Smooth muscle cell (in vitro differentiated cells): ENCODE data around the gene HOXC13. TPM values are rescaled to one million over a fixed set of nuclear protein-coding genes. Genes with fewer than 3 reads are reported as not detected.

ENCODE experiments used
- DNase-seq: peaks from one replicate; lab custom pipeline; 2025; ENCODE audit not compliant: unreplicated experiment; lab: John Stamatoyannopoulos, UW
- H2AFZ ChIP-seq: fragments of 200-600 bp; sonication (generic); 2 replicates; pipeline ENCODE4 v1.6.0; 2016; ENCODE audit warnings: antibody characterized with exemption, low read depth, mild to moderate bottlenecking
- H3F3A ChIP-seq: fragments of 200-600 bp; sonication (generic); 2 replicates; pipeline ENCODE4 v1.6.0; 2017; ENCODE audit warnings: antibody characterized with exemption, low read depth
- H3K27ac ChIP-seq: fragments of 200-600 bp; sonication (generic); 2 replicates; pipeline ENCODE4 v1.5.1; 2016; ENCODE audit warnings: low read depth, mild to moderate bottlenecking
- H3K27me3 ChIP-seq: fragments of 200-600 bp; sonication (generic); 2 replicates; pipeline ENCODE4 v1.6.1; 2016; ENCODE audit warnings: low read depth, mild to moderate bottlenecking
- H3K36me3 ChIP-seq: fragments of 200-600 bp; sonication (generic); 2 replicates; pipeline ENCODE4 v1.5.1; 2016; ENCODE audit warnings: low read depth
- H3K4me1 ChIP-seq: fragments of 200-600 bp; sonication (generic); 2 replicates; pipeline ENCODE4 v1.5.1; 2016; ENCODE audit warnings: low read depth
- H3K4me2 ChIP-seq: fragments of 200-600 bp; sonication (generic); 2 replicates; pipeline ENCODE4 v1.6.0; 2016; ENCODE audit warnings: mild to moderate bottlenecking
- H3K4me3 ChIP-seq: fragments of 200-600 bp; sonication (generic); 2 replicates; pipeline ENCODE4 v1.5.1; 2016; ENCODE audit warnings: mild to moderate bottlenecking
- H3K79me2 ChIP-seq: fragments of 200-600 bp; sonication (generic); 2 replicates; pipeline ENCODE4 v1.6.0; 2016; ENCODE audit warnings: low read depth, mild to moderate bottlenecking
- H3K9ac ChIP-seq: fragments of 200-600 bp; sonication (generic); 2 replicates; pipeline ENCODE4 v1.6.0; 2016; ENCODE audit warnings: low read depth
- H3K9me3 ChIP-seq: fragments of 200-600 bp; sonication (generic); replicated peaks from 2 replicates; pipeline ENCODE4 v1.5.1; 2016; ENCODE audit warnings: low read depth
- H4K20me1 ChIP-seq: fragments of 200-600 bp; sonication (generic); 2 replicates; pipeline ENCODE4 v1.6.0; 2016; ENCODE audit warnings: low read depth
- CTCF ChIP-seq: fragments of 200-600 bp; sonication (generic); IDR thresholded peaks from 2 replicates; pipeline ENCODE4 v1.5.1; 2017; ENCODE audit warnings: borderline replicate concordance, mild to moderate bottlenecking, antibody characterized with exemption; ENCODE audit not compliant: insufficient read depth, poor library complexity, severe bottlenecking
- WGBS: methylation state at CpG from one replicate; pipeline ENCODE4 v1.1.7; 2016; ENCODE audit warnings: low lambda C conversion rate; 5-methylcytosine and 5-hydroxymethylcytosine counted together
- polyA plus RNA-seq: library from polyadenylated mRNA; unstranded; fragments of >200 nt; fragmentation: Nextera tagmentation; extraction: Ambion mirVana; gene quantifications from 2 replicates; pipeline ENCODE4 v1.2.1, GENCODE V29; 2016
- total RNA-seq: library from RNA; depleted of rRNA; stranded (reverse); fragments of >200 nt; gene quantifications from 2 replicates; pipeline ENCODE4 v1.2.3, GENCODE V29; 2014

HOXC13 gene
- total and polyA plus RNA-seq, 2 experiments from 2014 or later: 2.2 to 3.6 TPM

- Histone ChIP-seq H3K79me2 (no peaks in the 10 kb centered on the region), H3K4me2 (no peak overlapping the region), H3K4me3 (no peak overlapping the region), H3F3A (no peaks in the 10 kb centered on the region), H3K9ac (no peak overlapping the region), H3K27ac (no peak overlapping the region), H3K9me3 (no peaks in the 10 kb centered on the region), H4K20me1 (no peaks in the 10 kb centered on the region), H3K4me1 (no peaks in the 10 kb centered on the region), H3K36me3 (no peaks in the 10 kb centered on the region), H2AFZ (no peak overlapping the region), H3K27me3 (peaks cover 100% of the 10 kb centered on the region)
- 44% methylated on average over 21 of the region's 21 CpGs for WGBS
- no peak for DNase-seq
- no peak for TF ChIP-seq CTCF
These were observed 48.3 kb downstream of the HOXC13 start for GRCh38 chr12:53986686-53987483.

GRCh38 chr12:53987787-53988230 lies 49.2 kb downstream of the HOXC13 start:
- no peak for DNase-seq
- Histone ChIP-seq H3K4me3 (no peak overlapping the region), H3K27ac (no peak overlapping the region), H3F3A (no peaks in the 10 kb centered on the region), H3K79me2 (no peaks in the 10 kb centered on the region), H3K4me2 (no peak overlapping the region), H3K27me3 (peaks cover 100% of the 10 kb centered on the region), H2AFZ (no peak overlapping the region), H3K36me3 (no peaks in the 10 kb centered on the region), H3K9ac (no peak overlapping the region), H4K20me1 (no peaks in the 10 kb centered on the region), H3K9me3 (no peaks in the 10 kb centered on the region), H3K4me1 (no peaks in the 10 kb centered on the region)
- no peak for TF ChIP-seq CTCF
- WGBS: 28% methylated on average over 4 of the region's 4 CpGs

- no peaks in the 10 kb centered on the region for H3K79me2 ChIP-seq
- H3K4me2 ChIP-seq: no peak overlapping the region
- no peak for TF ChIP-seq CTCF
- DNase-seq: no peak
- no peaks in the 10 kb centered on the region for H3K4me1 ChIP-seq
- H3K36me3 ChIP-seq: no peaks in the 10 kb centered on the region
- H3F3A ChIP-seq: no peaks in the 10 kb centered on the region
- WGBS: 7% methylated on average over 5 of the region's 5 CpGs
- no peak overlapping the region for H3K9ac ChIP-seq
- H3K27ac ChIP-seq: no peak overlapping the region
- H4K20me1 ChIP-seq: no peaks in the 10 kb centered on the region
- H3K4me3 ChIP-seq: no peak overlapping the region
- H3K27me3 ChIP-seq: peaks cover 100% of the 10 kb centered on the region
- H3K9me3 ChIP-seq: no peaks in the 10 kb centered on the region
- no peak overlapping the region for H2AFZ ChIP-seq
These were observed 50.1 kb downstream of the HOXC13 start for GRCh38 chr12:53988541-53989226.
